Skeletal muscle tissue (tissue), 4 donors: ENCODE data around the gene CCDC69. TPM values are rescaled to one million over a fixed set of nuclear protein-coding genes. Genes with fewer than 3 reads are reported as not detected.

ENCODE experiments used
- H3K27ac ChIP-seq: one replicate; pipeline ENCODE4 v1.7.0; 2013; ENCODE audit warnings: mild to moderate bottlenecking, low read depth, low read length, inconsistent platforms
- H3K27me3 ChIP-seq, 3 donors: one replicate each; pipeline ENCODE4 v1.7.0; 2013; ENCODE audit warnings: low read length in 3 of 3; ENCODE audit not compliant: control insufficient read depth in 3 of 3, insufficient read depth in 3 of 3
- H3K36me3 ChIP-seq, 3 donors: one replicate each; pipeline ENCODE4 v1.7.0; 2013; ENCODE audit warnings: low read length in 3 of 3; ENCODE audit not compliant: control insufficient read depth in 3 of 3, insufficient read depth in 3 of 3
- H3K4me1 ChIP-seq, 3 donors: one replicate each; pipeline ENCODE4 v1.7.0; 2013; ENCODE audit warnings: low read length in 3 of 3, mild to moderate bottlenecking in 3 of 3; ENCODE audit not compliant: control insufficient read depth in 3 of 3, insufficient read depth in 3 of 3
- H3K4me3 ChIP-seq, 3 donors: one replicate each; pipeline ENCODE4 v1.7.0; 2013; ENCODE audit warnings: low read length in 3 of 3
- H3K9ac ChIP-seq, 3 donors: one replicate each; pipeline ENCODE4 v1.7.0; 2013; ENCODE audit warnings: low read length in 3 of 3, mild to moderate bottlenecking in 3 of 3, moderate library complexity in 2 of 3, low read depth in 1 of 3
- H3K9me3 ChIP-seq, 3 donors: one replicate each; pipeline ENCODE4 v1.7.0; 2013; ENCODE audit warnings: low read length in 3 of 3; ENCODE audit not compliant: control insufficient read depth in 3 of 3
- total RNA-seq: library from RNA; depleted of rRNA; stranded (reverse); fragments of >200 nt; gene quantifications from one replicate; pipeline ENCODE4 v1.2.3, GENCODE V29; 2014
- donor health status: Osteomylitis.

CCDC69 gene
- total RNA-seq, 1 donor from 2014 or later: 21.9 TPM

DNA sequence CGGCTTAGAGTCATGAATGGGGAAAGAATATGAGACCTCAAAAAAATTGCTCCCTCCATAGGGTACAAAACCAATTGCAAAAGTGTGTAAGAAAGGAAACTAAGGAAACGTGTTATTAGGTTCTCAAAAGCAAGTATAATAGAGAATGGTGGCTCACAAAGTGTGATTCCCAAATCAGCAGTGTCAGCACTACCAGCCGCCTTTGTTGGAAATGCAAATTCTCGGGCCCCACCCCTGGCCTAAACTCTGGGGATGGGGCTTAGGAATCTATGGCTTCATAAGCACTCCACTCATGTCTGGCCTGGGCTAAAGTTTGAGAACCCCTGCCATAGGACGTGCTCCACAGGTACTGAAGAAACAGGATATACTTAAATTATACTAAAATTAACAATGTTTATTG, 1.6 kb upstream of the CCDC69 start:
- peaks cover 0 to under 1% (median 0%) of the 10 kb centered on the region in 3 donors for H3K36me3 ChIP-seq
- no peak overlapping the region for H3K27ac ChIP-seq
- H3K27me3 ChIP-seq: no peaks in the 10 kb centered on the region
- H3K4me1 ChIP-seq: peaks cover 33 to 37% (median 34%) of the 10 kb centered on the region in 3 donors
- no peak overlapping the region for H3K9ac ChIP-seq
- H3K9me3 ChIP-seq: no peaks in the 10 kb centered on the region
- H3K4me3 ChIP-seq: no peak overlapping the region

DNA sequence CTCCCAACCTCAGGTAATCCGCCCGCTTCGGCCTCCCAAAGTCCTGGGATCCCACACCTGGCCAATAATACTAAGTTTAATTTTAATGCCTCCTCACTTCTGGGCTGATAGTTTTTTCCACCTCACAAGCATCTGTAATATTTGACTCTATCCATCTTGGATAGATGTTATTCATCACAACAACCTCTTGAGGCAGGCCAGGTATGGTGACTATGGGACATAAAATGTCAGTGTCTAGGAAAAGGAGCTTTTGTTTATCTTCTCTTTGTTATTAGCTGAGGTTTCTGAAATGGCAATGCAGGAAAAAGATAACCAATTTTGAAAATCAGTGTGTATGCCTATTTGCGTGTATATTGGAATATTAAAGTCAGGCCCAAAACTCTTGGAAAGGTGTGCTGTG, 1.2 kb upstream of the CCDC69 start:
- H3K9me3 ChIP-seq: no peaks in the 10 kb centered on the region
- peaks cover 37 to 41% (median 38%) of the 10 kb centered on the region in 3 donors for H3K4me1 ChIP-seq
- peaks cover 0 to 2% (median 0%) of the 10 kb centered on the region in 3 donors for H3K36me3 ChIP-seq
- H3K27me3 ChIP-seq: no peaks in the 10 kb centered on the region
- H3K9ac ChIP-seq: no peak overlapping the region
- H3K4me3 ChIP-seq: no peak overlapping the region
- H3K27ac ChIP-seq: no peak overlapping the region

GRCh38 chr5:151224372-151224771, 480 bp upstream of the CCDC69 start:
- peak overlapping the region; percentile 77 for H3K27ac ChIP-seq

DNA sequence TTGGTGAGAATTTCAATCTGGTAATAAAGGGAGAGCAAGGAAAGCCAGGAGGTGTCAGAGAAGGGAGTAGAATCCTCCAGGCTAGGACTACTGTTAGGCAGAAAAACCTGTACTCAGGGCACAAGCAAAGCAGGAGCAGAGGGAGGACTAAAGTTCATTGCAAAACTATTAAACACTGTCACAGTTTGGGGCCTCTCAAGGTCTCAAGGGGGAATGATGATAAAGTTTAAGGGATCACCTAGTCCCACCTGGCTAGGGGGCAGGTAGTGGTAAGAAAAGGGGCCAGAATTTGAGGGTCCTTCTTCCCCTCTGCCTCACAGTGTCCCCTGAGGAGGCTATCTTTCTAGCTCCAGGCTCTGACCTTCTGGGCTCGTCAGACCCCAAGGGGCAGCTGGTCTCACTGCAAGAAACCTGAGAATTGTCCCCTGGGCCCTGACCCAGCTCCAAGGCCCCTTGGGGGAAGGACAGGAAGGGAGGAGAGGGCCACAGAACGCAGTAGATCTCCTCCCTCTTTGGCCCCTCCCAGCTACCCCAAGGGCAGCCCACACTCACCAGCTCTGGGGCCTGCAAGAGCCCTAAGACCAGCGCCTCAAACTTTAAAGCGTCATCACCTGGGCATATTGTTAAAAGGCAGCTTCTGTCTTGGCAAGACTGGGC, 974 bp downstream of the CCDC69 start:
- peaks cover 51 to 60% (median 53%) of the 10 kb centered on the region in 3 donors for H3K4me1 ChIP-seq
- H3K9me3 ChIP-seq: no peaks in the 10 kb centered on the region

More at GRCh38 chr5:151224372-151224771, 480 bp upstream of the CCDC69 start:
- no peaks in the 10 kb centered on the region for H3K9me3 ChIP-seq
- H3K27me3 ChIP-seq: no peaks in the 10 kb centered on the region
- H3K4me3 ChIP-seq: peak overlapping the region; percentile 79 to 94 (median 90)
- peak overlapping the region; percentile 83 to 93 (median 92) for H3K9ac ChIP-seq
- peaks cover 42 to 46% (median 43%) of the 10 kb centered on the region in 3 donors for H3K4me1 ChIP-seq
- peaks cover 0 to 2% (median 0%) of the 10 kb centered on the region in 3 donors for H3K36me3 ChIP-seq

DNA sequence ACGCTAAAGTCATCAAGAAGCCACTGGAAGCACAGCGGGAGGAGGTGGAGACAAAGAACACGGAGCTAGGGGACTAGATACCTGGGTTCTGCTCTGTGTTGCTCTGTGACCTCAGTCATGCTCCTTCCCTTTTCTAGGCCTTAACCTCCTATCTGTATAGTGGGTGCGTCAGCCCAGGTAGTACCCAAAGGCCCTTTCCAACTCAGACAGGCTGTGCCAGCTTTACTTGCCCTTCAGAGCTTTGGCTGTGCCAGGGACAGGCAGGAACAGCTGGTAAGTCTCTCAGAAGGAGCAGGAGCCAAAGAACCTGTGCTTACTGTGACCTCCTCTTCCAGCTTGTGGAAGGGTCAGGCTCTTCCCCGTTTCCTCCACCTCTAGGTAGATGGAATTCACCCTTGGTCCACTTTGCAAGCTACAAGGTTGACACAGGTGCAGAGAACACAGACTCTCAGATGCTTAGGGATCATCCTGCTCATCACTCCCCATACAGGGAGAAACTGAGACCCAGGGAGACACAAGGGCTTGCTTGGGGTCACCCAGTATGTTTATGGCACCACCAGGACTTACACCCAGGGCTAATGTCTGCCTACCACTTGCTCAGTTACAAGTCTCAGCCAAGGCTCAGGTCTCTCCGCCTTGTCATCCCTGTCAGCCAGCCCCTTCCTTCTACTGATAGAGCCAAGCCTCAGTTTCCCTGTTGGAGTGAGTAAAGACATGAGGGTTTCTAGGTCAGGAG, 1.7 kb downstream of the CCDC69 start:
- H3K36me3 ChIP-seq: peaks cover 0 to 2% (median 0%) of the 10 kb centered on the region in 3 donors
- H3K27me3 ChIP-seq: no peaks in the 10 kb centered on the region
- peak overlapping the region; percentile 83 to 93 (median 92) for H3K9ac ChIP-seq
- no peaks in the 10 kb centered on the region for H3K9me3 ChIP-seq
- peak overlapping the region; percentile 79 to 94 (median 90) for H3K4me3 ChIP-seq
- peak overlapping the region; percentile 77 for H3K27ac ChIP-seq
- peaks cover 55 to 67% (median 58%) of the 10 kb centered on the region in 3 donors for H3K4me1 ChIP-seq

More for the DNA sequence above, 974 bp downstream of the CCDC69 start:
- Histone ChIP-seq H3K27me3 (no peaks in the 10 kb centered on the region), H3K27ac (peak overlapping the region; percentile 77), H3K9ac (peak overlapping the region; percentile 83 to 93 (median 92)), H3K4me3 (peak overlapping the region; percentile 79 to 94 (median 90)), H3K36me3 (peaks cover 0 to 2% (median 0%) of the 10 kb centered on the region in 3 donors)

- Histone ChIP-seq H3K9ac (peak overlapping the region; percentile 83 to 93 (median 92)), H3K27ac (peak overlapping the region; percentile 77), H3K4me3 (peak overlapping the region; percentile 29 to 90 (median 79)), H3K36me3 (peaks cover 0 to 2% (median 0%) of the 10 kb centered on the region in 3 donors), H3K9me3 (no peaks in the 10 kb centered on the region), H3K4me1 (peaks cover 57 to 69% (median 60%) of the 10 kb centered on the region in 3 donors), H3K27me3 (no peaks in the 10 kb centered on the region)
Observed at GRCh38 chr5:151221574-151221973, 2.3 kb downstream of the CCDC69 start.

- Histone ChIP-seq H3K4me1 (peaks cover 67 to 83% (median 71%) of the 10 kb centered on the region in 3 donors), H3K36me3 (peaks cover 0 to 3% (median 0%) of the 10 kb centered on the region in 3 donors), H3K27ac (no peak overlapping the region), H3K4me3 (no peak overlapping the region), H3K9me3 (no peaks in the 10 kb centered on the region), H3K27me3 (no peaks in the 10 kb centered on the region), H3K9ac (peak overlapping the region in 1 of 3 donors; percentile 10)
Observed at GRCh38 chr5:151219789-151220188, 4.1 kb downstream of the CCDC69 start.

- Histone ChIP-seq H3K27ac (peak overlapping the region; percentile 22), H3K36me3 (peaks cover 0 to 3% (median 0%) of the 10 kb centered on the region in 3 donors), H3K27me3 (no peaks in the 10 kb centered on the region), H3K9me3 (no peaks in the 10 kb centered on the region), H3K4me1 (peaks cover 69 to 83% (median 72%) of the 10 kb centered on the region in 3 donors), H3K4me3 (no peak overlapping the region), H3K9ac (no peak overlapping the region)
Observed at GRCh38 chr5:151219138-151219537, 4.8 kb downstream of the CCDC69 start.

- H3K4me1 ChIP-seq: peaks cover 73 to 87% (median 77%) of the 10 kb centered on the region in 3 donors
- H3K36me3 ChIP-seq: peaks cover 0 to 3% (median 0%) of the 10 kb centered on the region in 3 donors
- peak overlapping the region; percentile 22 for H3K27ac ChIP-seq
- H3K4me3 ChIP-seq: no peak overlapping the region
- no peaks in the 10 kb centered on the region for H3K27me3 ChIP-seq
- H3K9ac ChIP-seq: no peak overlapping the region
- H3K9me3 ChIP-seq: no peaks in the 10 kb centered on the region
Observed at GRCh38 chr5:151218177-151218576, 5.7 kb downstream of the CCDC69 start.
